RPMI8226 (cell line): ENCODE measurements around the gene PLA2G1B.
"Not testable (repeated sequence)": the region's sequence is repeated elsewhere in the genome, so short reads cannot be mapped to it uniquely, and the experiment has no call there.

Experiments used
- DNase-seq: peaks from one replicate; pipeline ENCODE4 v3.0.0-alpha.2; 2015

Gene PLA2G1B

DNA sequence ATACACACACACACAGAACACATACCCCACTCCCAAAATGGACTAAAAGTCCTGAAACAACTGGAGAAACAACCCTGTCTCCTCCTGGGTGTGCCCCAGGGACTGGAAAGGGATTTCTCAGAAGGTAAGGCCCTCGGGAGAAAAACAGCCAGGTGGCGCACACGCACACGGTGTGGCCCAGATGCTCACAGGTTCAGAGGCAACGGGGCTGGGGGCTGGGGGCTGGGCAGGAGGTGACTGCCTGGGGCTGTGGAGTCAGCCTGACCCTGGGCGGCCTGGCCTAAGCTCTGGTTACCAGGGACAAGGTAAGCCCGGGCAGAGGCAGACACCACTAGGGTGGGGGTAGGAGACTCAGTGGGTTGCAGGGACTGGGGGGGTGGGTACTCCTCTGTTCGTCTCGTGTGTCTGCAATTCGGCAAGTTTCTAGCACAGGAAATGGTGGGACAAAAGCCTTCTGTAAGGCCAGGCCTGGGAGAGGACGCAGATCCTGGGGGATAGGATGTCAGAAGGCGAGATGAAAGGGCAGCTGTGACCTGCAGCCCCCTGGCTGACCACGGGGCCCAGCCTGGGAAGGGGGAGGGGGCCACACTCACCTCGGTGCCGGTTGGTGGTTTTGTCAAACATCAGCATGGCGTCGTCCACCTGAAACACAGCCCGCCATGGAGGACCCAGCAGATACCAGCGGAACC is 31.0 kb upstream of the PLA2G1B start:
- DNase-seq: peak; percentile 53

DNA sequence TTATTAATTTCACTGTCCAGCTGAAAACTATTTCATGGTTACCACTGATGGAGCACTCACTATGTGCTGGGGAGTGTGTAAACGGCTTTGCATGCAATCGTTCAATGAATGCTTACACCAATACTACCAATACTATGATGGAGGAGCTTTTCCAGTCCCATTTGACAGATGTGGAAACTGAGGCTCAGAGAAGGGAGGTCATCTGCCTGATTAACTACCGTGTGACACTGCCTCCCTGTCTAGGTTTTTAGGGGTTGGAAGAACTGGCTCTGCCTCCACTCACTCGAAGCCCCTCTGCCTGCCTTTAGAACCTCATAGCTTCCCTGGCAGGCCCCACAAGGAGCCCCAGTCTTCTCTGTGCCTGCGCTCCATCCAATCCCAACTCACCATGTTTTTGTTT is 29.5 kb upstream of the PLA2G1B start:
- no peak for DNase-seq

DNA sequence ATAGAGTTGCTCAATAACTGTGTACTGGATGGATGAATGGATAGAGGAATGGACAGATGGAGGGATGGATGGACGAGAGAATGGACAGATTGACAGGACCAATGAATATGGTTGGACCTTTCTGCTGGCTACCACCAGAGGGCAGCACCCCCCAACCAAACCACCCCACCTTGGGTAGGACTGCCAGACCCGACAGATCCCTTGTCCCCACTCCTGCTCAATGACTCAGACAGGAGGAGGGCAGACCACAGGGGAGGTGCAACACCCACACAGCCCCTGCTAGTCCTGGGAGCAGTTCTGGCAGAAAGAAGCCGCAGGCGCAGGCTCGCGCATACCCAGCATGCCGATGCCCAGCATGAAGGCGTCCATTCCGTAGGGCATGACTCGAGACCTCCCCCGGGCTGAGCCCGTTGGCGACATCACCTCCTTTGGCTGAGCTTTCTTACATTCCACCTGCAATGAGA is 29.0 kb upstream of the PLA2G1B start:
- DNase-seq: peak; percentile 71

DNA sequence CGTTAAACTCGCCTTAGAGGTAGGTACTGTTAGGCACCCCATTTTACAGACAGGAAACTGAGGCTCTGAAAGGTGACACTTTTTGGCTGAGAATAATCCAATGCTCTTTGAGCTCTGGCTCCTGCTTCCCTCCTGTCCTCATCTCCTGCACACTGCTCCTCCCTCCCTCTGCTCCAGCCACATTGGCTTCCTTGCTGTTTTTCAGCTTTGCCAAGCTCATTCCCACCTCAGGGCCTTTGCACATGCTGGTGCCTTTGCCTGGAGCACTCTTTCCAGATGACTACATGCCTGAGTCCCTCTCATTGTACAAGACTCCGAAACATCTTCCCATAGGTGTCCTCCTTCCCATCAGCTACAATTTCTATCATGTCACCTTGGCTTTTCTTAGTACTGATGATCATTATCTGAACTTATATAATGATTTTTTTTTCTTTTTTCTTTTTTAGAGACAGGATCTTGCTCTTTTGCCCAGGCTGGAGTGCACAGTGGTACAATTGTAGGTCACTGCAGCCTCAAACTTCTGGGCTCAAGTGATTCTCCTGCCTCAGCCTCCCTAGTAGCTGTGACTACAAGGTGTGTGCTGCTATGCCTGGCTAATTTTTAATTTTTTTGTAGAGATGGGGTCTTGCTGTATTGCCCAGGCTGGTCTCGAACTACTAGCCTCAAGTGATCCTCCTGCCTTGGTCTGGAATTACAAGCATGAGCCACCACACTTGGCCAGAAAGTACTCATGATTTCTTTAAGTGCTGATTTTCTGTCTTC is 26.2 kb upstream of the PLA2G1B start:
- no peak for DNase-seq

DNA sequence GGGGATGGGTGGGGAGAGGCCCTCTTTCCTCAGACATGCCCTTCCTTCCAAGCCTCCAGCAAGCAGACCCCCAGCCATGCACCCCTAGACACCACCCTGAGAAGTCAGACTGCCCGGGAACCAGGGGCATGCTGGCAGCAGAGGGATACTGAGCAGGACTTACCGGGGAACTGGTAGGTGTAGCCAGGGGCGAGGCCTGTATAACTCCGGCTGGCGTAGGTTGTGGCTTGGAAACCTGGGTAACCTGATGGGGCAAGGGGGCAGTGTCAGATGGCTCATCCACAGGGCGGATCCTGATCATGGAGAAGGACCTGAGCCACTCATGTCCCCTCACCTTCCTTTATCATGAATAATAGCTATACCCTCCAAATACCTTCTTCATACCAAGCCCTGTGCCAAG is 25.6 kb upstream of the PLA2G1B start:
- no peak for DNase-seq

DNA sequence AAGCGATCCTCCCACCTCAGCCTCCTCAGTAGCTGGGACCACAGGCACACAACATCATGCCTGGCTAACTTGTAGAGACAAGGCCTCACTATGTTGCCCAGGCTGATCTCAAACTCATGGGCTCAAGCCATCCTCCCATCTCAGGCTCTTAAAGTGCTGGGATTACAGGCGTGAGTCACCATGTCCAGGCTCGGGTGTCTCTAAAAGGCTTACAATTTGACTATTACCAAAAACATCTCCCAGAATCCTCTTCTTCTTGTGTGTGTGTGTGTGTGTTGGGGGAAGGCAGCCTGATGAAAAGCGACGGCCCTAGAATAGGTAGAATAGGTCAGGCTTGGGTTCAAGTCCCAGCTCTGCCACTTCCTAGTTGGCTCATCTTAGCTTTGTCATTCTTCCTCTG is 24.5 kb upstream of the PLA2G1B start:
- DNase-seq: no peak

DNA sequence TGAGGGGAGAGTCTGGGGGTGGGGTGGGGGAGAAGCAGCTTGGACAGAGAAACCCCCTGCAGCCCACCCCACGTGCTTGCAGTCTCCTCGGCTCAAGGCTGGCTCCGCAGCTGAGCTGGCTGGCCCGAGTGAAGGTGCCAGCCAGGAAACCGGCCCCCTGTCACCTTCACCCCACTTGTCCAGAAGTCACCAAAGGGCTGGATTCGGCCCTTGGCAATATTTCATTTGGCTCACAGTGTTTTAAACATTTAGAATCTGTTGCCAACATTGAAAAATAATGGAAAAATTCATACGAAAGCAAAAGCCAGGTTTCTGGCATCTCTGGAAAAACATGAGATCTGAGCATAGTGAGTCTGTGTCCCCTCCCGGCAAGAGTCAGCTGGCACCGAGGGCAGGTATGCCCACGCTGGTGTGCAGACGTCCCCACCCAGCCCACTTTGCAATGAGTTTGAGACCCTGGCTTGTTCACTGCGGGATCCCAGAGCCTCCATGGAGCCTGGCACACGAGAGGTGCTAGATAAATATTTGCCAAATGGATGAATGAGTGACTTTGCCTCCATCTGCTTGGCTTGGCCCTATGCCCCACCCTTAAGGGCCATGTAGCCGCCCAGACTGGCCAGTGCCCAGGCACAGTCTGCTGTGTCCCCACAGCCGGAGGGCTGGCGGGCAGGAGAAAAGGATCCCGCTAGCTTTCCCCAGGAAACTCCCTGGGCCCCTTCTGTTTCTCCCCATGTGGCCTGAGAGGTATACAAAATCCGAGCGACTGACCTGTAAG is 23.2 kb upstream of the PLA2G1B start:
- DNase-seq: no peak

DNA sequence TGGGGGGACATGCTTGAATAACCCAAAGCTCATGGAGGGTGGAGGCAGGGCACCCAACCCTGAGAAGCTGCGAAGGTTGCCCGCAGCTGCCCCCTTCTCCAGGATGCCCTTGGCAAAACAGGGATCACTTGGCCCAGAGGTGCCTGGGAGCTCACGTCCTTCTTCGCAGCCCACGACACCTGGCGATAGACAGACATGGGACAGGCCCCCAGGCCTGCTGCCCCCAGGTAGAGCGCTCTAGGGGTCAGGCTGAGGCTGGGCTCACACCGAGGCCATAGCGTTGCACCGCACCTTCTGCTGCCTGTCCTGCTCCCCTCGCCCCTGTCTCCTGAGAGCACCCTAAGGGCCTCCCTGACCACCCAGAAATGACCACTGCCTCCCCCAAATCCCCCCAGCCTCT is 20.2 kb upstream of the PLA2G1B start:
- DNase-seq: no peak

DNA sequence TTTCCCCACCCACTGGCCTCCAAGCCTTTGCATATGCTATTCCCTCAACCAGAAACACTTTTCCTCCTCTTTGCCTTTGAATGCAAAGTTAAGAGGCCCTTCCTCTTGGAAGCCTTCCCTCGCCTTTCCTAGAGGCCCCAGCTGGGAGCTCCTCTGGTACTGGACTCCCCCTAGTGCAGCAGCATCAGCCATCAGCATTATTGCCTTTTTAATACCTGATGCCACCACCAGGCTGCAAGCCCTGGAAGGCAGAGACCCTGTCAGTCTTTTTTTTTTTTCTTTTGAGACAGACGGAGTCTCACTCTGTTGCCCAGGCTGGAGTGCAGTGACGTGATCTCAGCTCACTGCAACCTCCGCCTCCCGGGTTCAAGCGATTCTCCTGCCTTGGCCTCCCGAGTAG is 19.1 kb upstream of the PLA2G1B start:
- DNase-seq: peak; percentile 25

DNA sequence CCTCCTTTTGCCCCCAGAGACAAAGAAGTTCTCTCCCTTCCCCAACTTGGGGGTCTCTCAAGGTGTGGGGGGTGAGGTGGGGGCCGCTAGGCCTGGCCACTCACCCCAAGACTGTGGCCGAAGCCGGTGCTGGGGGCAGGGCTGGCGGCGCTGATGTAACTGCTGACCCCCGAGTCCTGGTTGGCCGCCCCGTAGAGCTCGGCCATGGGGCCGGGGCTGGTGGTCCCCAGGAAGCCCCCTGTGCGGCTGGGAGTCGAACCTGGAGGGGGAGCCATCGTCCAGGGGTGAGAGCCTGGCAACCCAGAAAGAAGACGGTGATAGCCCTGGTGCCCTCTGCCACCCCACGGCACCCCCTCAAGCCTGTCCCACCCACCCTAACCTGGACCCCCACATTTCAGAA is 18.5 kb upstream of the PLA2G1B start:
- no peak for DNase-seq

DNA sequence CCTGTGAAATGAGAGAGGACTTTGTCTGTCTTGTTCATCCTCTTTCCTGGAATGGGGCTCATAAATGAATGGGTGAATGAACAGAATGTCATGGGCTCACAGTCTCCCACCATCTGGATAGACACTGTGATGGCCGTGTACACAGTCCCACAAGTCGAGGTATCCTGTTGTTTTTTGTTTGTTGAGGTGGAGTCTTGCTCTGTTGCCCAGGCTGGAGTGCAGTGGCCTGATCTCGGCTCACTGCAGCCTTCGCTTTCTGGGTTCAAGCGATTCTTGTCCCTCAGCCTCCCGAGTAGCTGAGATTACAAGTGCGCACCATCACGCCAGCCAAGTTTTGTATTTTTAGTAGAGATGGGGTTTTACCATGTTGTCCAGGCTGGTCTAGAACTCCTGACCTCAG is 16.1 kb upstream of the PLA2G1B start:
- no peak for DNase-seq

DNA sequence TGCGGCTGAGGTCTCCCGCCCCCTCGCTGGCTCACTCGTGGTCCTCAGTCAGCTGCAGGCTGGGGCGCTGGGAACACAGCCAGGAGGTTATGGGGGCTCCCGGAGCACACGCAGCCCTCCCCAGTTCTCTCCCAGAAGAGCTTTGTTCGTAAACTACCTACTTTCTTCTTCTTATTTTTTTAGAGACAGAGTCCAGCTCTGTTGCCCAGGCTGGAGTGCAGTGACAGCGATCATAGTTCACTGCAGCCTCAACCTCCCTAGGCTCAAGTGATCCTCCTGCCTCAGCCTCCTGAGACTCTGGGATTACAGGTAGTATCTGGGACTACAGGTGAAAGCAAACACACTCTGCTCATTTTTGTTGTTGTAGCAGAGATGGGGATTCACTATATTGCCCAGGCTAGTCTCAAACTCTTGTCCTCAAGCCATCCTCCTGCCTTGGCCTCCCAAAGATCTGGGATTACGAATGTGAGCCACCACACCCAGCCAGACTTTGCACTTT is 15.5 kb upstream of the PLA2G1B start:
- no peak for DNase-seq

DNA sequence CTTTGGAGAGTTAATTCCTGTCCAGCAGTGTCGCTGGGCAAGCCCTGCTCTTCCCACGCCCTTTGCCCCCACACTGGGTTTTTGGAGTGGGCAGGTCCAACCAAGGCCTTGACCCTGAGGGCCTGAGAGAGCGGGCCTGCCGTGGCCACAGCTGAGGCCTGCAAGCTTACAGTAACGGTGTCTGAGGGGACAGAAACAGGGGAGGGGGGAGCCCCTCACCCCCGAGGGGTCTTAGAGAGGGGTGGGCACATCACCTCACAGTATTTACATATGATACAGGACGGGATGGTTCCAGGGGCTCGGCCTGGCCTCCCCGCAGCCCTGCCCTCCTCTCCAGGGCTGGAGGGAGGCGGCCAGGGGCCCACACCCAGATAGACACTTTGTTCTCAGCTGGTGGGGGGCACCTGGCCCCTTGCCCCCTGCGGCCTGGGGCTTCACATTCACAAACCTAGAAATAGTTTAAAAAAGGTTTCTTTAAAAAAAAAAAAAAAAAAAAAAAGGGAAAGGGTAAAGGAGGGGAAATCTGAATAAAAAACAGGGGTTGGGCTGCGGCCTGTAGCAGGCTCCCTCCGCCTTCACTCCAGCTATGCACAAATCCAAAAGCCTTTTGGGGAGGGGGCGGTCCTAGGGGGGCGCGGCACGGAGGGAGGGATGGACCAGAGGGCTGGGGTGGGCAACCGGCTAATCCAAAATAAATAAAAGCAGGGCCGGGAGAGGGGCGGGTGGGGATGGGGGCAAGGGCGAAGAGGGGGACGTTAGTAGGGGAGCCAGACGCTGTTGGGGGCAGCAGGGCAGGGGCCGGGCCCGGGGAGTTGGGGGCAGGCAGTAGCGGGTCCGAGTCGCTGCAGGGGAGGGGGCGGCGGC is 14.8 kb upstream of the PLA2G1B start:
- no peak for DNase-seq

DNA sequence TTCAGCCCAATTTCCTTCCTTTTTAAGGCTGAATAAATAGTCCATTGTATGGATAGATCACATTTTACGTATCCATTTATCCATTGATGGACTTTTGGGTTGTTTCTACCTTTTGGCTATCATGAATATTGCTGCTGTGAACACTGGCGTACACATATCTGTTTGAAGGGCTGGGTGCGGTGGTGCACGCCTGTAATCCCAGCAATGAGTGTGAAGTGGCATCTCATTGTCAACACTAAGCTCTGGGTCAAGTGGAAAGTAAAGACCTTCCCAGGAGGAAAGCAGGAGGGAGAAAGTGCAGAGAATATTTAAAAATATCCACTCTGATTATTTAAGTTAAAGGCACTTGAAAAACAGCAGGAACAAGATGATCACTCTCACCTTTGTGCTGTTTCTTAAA is 11.7 kb upstream of the PLA2G1B start:
- no peak for DNase-seq

DNA sequence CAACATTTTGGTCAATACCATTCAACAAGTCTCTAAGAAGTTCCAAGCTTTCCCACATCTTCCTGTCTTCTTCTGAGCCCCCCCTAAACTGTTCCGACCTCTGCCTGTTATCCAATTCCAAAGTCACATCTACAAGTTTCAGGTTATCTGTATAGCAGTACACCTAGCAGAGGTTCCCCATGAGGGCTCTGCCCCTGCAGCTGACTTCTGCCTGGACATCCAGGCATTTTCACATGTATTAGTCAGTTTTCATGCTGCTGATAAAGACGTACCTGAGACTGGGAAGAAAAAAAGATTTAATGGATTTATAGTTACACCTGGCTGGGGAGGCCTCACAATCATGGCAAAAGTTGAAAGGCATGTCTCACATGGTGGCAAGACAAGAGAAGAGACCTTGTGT is 10.2 kb upstream of the PLA2G1B start:
- no peak for DNase-seq

DNA sequence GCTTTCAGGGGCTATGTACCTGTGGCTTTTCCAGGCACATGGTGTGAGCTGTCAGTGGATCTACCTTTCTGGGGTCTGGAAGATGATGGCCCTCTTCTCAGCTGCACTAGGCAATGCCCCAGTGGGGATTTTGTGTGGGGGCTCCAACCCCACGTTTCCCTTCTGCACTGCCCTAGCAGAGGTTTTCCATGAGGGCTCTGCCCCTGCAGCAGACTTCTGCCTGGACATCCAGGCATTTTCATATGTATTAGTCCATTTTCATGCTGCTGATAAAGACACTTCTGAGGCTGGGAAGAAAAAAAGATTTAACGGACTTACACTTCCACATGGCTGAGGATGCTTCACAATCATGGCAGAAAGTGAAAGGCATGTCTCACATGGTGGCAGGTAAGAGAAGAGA is 8.8 kb upstream of the PLA2G1B start:
- DNase-seq: not testable (repeated sequence)

DNA sequence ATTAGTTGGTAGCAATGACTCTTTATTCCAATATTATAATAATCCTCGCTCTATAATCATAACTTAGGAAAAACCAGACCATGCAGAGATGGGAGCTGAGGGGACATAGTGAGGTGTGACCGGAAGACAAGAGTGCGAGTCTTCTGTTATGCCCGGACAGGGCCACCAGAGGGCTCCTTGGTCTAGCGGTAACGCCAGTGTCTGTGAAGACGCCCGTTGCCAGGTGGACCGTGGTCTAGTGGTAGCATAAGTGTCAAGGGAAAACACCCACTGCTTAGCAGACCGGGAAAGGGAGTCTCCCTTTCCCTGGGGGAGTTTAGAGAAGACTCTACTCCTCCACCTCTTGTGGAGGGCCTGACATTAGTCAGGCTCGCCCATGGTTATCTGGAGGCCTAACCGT is 7.9 kb upstream of the PLA2G1B start:
- DNase-seq: peak; percentile 65

DNA sequence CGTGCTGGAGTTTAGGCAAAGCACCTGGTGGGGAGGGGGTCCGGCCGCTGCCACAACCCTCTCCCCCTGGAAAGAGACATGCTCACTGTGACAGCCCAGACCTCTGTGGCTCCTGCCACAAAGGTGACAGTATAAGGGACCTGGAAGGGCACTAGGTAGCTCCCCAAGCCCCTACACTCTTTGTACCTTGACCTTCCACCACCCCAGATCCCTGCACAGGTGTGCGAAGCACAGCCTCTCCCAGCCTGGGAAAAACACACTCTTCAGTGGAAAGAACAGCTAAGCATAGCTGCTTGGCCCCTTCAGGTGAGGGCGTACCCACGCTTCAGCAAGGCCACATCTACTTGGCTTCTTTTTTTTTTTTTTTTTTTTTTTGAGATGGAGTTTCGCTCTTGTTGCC is 4.9 kb upstream of the PLA2G1B start:
- no peak for DNase-seq

DNA sequence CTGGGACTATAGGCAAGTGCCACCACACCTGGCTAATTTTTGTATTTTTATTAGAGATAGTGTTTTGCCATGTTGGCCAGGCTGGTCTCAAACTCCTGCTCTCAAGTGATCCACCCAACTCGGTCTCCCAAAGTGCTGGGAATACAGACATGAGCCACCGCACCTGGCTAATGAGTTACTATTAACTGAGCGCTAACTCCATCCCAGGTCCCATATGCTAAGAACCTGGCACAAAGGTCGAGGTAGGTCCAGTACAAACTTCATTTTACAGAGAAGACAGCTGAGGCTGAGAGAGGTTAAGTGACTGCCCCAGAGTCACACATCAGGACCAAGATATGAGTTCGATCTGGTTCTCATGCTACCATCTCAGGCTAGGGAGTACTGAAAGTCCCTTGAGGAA is 4.5 kb upstream of the PLA2G1B start:
- no peak for DNase-seq

DNA sequence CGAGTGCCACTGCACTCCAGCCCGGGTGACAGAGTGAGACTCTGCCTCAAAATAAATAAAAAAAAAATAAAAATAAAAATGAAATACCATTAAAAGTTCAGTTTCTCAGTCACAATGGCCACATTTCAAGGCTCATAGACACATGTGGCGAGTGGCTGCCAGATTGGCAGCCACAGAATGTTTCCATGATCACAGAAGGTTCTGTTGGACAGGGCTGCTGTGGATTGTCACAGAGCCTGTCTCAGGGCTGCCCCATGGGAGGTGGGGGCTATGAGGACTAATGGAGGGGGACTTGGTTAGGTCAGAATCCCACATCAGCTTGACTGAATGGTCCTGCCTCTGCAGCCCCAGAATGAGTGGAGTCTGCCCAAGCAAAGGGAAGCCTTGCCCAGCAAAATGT is 3.8 kb upstream of the PLA2G1B start:
- DNase-seq: no peak

DNA sequence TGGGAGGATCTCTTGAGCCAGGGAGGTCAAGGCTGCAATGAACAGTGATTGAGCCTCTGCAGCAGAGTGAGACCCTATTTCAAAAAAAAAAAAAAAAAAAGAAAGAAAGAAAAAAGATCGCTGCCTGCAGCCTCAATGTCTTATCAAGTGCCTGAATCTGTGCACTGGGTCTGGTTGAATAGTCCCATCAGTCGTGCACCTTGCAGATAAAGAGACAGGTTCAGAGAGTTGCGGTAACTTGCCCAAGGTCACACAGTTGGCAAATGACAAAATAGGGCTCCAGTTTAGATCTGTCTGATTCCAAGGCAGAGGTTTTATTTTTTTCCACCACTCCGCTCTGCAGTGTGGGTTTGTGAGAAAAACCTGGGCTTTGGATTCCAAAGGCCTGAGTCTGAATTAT is 649 bp upstream of the PLA2G1B start:
- no peak for DNase-seq

DNA sequence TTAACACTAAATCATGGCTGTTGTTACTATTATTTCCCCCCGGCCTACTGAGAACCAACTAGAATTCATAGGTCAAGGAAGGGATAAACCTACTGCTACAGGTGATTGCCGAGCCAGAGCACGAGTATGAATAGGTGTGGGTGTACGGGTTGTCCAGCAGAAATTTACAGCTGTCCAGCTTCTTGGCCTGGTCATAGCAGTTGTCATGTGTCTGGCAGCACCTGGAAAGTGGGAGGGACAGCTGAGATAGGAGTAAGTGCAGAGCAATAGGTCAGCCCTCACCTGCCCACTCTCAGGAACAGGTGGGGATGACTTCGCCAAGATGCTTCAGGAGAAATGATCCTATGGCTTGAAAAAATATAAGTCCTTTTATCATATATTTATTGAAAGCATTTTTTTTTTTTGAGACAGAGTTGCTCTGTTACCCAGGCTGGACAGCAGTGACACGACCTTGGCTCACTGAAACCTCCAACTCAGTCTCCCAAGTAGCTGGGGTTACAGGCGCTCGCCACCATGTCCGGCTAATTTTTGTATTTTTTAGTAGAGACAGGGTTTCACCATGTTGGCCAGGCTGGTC is 2.6 kb downstream of the PLA2G1B start:
- no peak for DNase-seq
